GM18907 (cell line): ENCODE data around the gene ANKS4B.
"Not testable (repeated sequence)": the region's sequence is repeated elsewhere in the genome, so short reads cannot be mapped to it uniquely, and the experiment has no call there.

Experiments
- ATAC-seq: cut with Tn5 transposase; IDR thresholded peaks from one replicate; pipeline ENCODE4 v1.9.1; 2021; ENCODE audit warnings: mild to moderate bottlenecking, moderate library complexity; ENCODE audit not compliant: unreplicated experiment

Gene ANKS4B

GRCh38 chr16:21217121-21217520 lies 16.4 kb upstream of the ANKS4B start:
- no peak for ATAC-seq

- no peak for ATAC-seq
Observed at GRCh38 chr16:21218153-21218552, 15.3 kb upstream of the ANKS4B start.

- ATAC-seq = no peak
Observed at GRCh38 chr16:21219551-21219950, 13.9 kb upstream of the ANKS4B start.

- ATAC-seq = no peak
Observed at GRCh38 chr16:21222495-21223337, 10.8 kb upstream of the ANKS4B start.

GRCh38 chr16:21223787-21224186 lies 9.7 kb upstream of the ANKS4B start:
- ATAC-seq = no peak

GRCh38 chr16:21224800-21225199 lies 8.7 kb upstream of the ANKS4B start:
- no peak for ATAC-seq

GRCh38 chr16:21226749-21227148 lies 6.8 kb upstream of the ANKS4B start:
- no peak for ATAC-seq

GRCh38 chr16:21227866-21228265 lies 5.6 kb upstream of the ANKS4B start:
- ATAC-seq = no peak

GRCh38 chr16:21228361-21228872 lies 5.1 kb upstream of the ANKS4B start:
- ATAC-seq = no peak

GRCh38 chr16:21233045-21233520 lies 416 bp upstream of the ANKS4B start:
- ATAC-seq = no peak

- no peak for ATAC-seq
Observed at GRCh38 chr16:21235199-21235585, 1.7 kb downstream of the ANKS4B start.

- no peak for ATAC-seq
Observed at GRCh38 chr16:21236831-21237230, 3.3 kb downstream of the ANKS4B start.

- ATAC-seq = no peak
Observed at GRCh38 chr16:21239646-21240045, 6.1 kb downstream of the ANKS4B start.

GRCh38 chr16:21242756-21243155 lies 9.3 kb downstream of the ANKS4B start:
- ATAC-seq = no peak

- ATAC-seq = no peak
Observed at GRCh38 chr16:21244518-21245215, 11.2 kb downstream of the ANKS4B start.

- not testable (repeated sequence) for ATAC-seq
Observed at GRCh38 chr16:21248179-21248578, 14.7 kb downstream of the ANKS4B start.

GRCh38 chr16:21250072-21250923 lies 16.8 kb downstream of the ANKS4B start:
- ATAC-seq = no peak

- no peak for ATAC-seq
Observed at GRCh38 chr16:21253470-21253869, 20.0 kb downstream of the ANKS4B start.

GRCh38 chr16:21256636-21257035 lies 23.1 kb downstream of the ANKS4B start:
- no peak for ATAC-seq

- no peak for ATAC-seq
Observed at GRCh38 chr16:21257284-21257683, 23.8 kb downstream of the ANKS4B start.
